Measurements from ENCODE around the gene GRAMD1B. TPM values are rescaled to one million over a fixed set of nuclear protein-coding genes. Genes with fewer than 3 reads are reported as not detected.
"Not testable (repeated sequence)": the region's sequence is repeated elsewhere in the genome, so short reads cannot be mapped to it uniquely, and the experiment has no call there.

GRAMD1B gene
- total RNA-seq, 1 experiment from 2014 or later, result 4.2 TPM

- in situ Hi-C loops (cut with HindIII; ENCODE audit: low pct_unique_long_range_greater_than_20kb, low sequenced_read_pairs), result no loop called here
- no peak for DNase-seq (ENCODE audit: low read depth)
Observed at GRCh38 chr11:123484448-123484847, 54.4 kb downstream of the GRAMD1B start.

- peak; percentile 38 for DNase-seq (ENCODE audit: low read depth)
- in situ Hi-C loops (cut with HindIII; ENCODE audit: low pct_unique_long_range_greater_than_20kb, low sequenced_read_pairs), result no loop called here
Observed at GRCh38 chr11:123487157-123487744, 57.2 kb downstream of the GRAMD1B start.

GRCh38 chr11:123490527-123490926 is 60.5 kb downstream of the GRAMD1B start:
- in situ Hi-C loops (cut with HindIII; ENCODE audit: low pct_unique_long_range_greater_than_20kb, low sequenced_read_pairs), result no loop called here
- DNase-seq (ENCODE audit: low read depth), result no peak

- no peak for DNase-seq (ENCODE audit: low read depth)
- in situ Hi-C loops (cut with HindIII; ENCODE audit: low pct_unique_long_range_greater_than_20kb, low sequenced_read_pairs), result no loop called here
Observed at GRCh38 chr11:123491241-123491640, 61.2 kb downstream of the GRAMD1B start.

- in situ Hi-C loops (cut with HindIII; ENCODE audit: low pct_unique_long_range_greater_than_20kb, low sequenced_read_pairs), result no loop called here
- no peak for DNase-seq (ENCODE audit: low read depth)
Observed at GRCh38 chr11:123493349-123494063, 63.4 kb downstream of the GRAMD1B start.

GRCh38 chr11:123494195-123495050 is 64.4 kb downstream of the GRAMD1B start:
- in situ Hi-C loops (cut with HindIII; ENCODE audit: low pct_unique_long_range_greater_than_20kb, low sequenced_read_pairs), result no loop called here

GRCh38 chr11:123504401-123504800 is 74.3 kb downstream of the GRAMD1B start:
- no peak for DNase-seq (ENCODE audit: low read depth)
- in situ Hi-C loops (cut with HindIII; ENCODE audit: low pct_unique_long_range_greater_than_20kb, low sequenced_read_pairs), result no loop called here

More at GRCh38 chr11:123494195-123495050, 64.4 kb downstream of the GRAMD1B start:
- no peak for DNase-seq (ENCODE audit: low read depth)

GRCh38 chr11:123505546-123506299 is 75.7 kb downstream of the GRAMD1B start:
- in situ Hi-C loops (cut with HindIII; ENCODE audit: low pct_unique_long_range_greater_than_20kb, low sequenced_read_pairs), result no loop called here

GRCh38 chr11:123507043-123507442 is 77.0 kb downstream of the GRAMD1B start:
- in situ Hi-C loops (cut with HindIII; ENCODE audit: low pct_unique_long_range_greater_than_20kb, low sequenced_read_pairs), result no loop called here
- DNase-seq (ENCODE audit: low read depth), result no peak

More at GRCh38 chr11:123505546-123506299, 75.7 kb downstream of the GRAMD1B start:
- peak; percentile 54 for DNase-seq (ENCODE audit: low read depth)

GRCh38 chr11:123509737-123510578 is 79.9 kb downstream of the GRAMD1B start:
- peak; percentile 79 for DNase-seq (ENCODE audit: low read depth)
- in situ Hi-C loops (cut with HindIII; ENCODE audit: low pct_unique_long_range_greater_than_20kb, low sequenced_read_pairs), result no loop called here

- DNase-seq (ENCODE audit: low read depth), result peak; percentile 5
- in situ Hi-C loops (cut with HindIII; ENCODE audit: low pct_unique_long_range_greater_than_20kb, low sequenced_read_pairs), result no loop called here
Observed at GRCh38 chr11:123510579-123510905, 80.5 kb downstream of the GRAMD1B start.

- DNase-seq (ENCODE audit: low read depth), result peak; percentile 93
- in situ Hi-C loops (cut with HindIII; ENCODE audit: low pct_unique_long_range_greater_than_20kb, low sequenced_read_pairs), result no loop called here
Observed at GRCh38 chr11:123511037-123511870, 81.2 kb downstream of the GRAMD1B start.

GRCh38 chr11:123513309-123513708 is 83.2 kb downstream of the GRAMD1B start:
- in situ Hi-C loops (cut with HindIII; ENCODE audit: low pct_unique_long_range_greater_than_20kb, low sequenced_read_pairs); DNase-seq (ENCODE audit: low read depth): not testable (repeated sequence)

GRCh38 chr11:123516238-123516637 is 86.2 kb downstream of the GRAMD1B start:
- DNase-seq (ENCODE audit: low read depth), result no peak
- in situ Hi-C loops (cut with HindIII; ENCODE audit: low pct_unique_long_range_greater_than_20kb, low sequenced_read_pairs), result no loop called here

- in situ Hi-C loops (cut with HindIII; ENCODE audit: low pct_unique_long_range_greater_than_20kb, low sequenced_read_pairs), result no loop called here
- no peak for DNase-seq (ENCODE audit: low read depth)
Observed at GRCh38 chr11:123517559-123518364, 87.7 kb downstream of the GRAMD1B start.

GRCh38 chr11:123518496-123519054 is 88.5 kb downstream of the GRAMD1B start:
- no peak for DNase-seq (ENCODE audit: low read depth)
- in situ Hi-C loops (cut with HindIII; ENCODE audit: low pct_unique_long_range_greater_than_20kb, low sequenced_read_pairs), result no loop called here

All from Caki2 (cell line).